Parathyroid adenoma (tissue), 2 donors: Measurements from ENCODE around the gene AKIRIN2.

Source experiments
- H2AFZ ChIP-seq: fragments of 300-600 bp; sonication (generic); one replicate; pipeline ENCODE4 v1.7.0; 2017; ENCODE audit warnings: antibody characterized with exemption, mild to moderate bottlenecking
- H3K27ac ChIP-seq: fragments of 300-600 bp; sonication (generic); one replicate; pipeline ENCODE4 v1.7.0; 2017
- H3K27me3 ChIP-seq: fragments of 300-600 bp; sonication (generic); one replicate; pipeline ENCODE4 v1.7.0; 2017; ENCODE audit warnings: low read length; ENCODE audit not compliant: control insufficient read depth, insufficient read depth
- H3K36me3 ChIP-seq: fragments of 300-600 bp; sonication (generic); one replicate; pipeline ENCODE4 v1.7.0; 2017; ENCODE audit warnings: low read length; ENCODE audit not compliant: control insufficient read depth, insufficient read depth
- H3K4me1 ChIP-seq: fragments of 300-600 bp; sonication (generic); one replicate; pipeline ENCODE4 v1.7.0; 2017; ENCODE audit warnings: control low read depth
- H3K4me2 ChIP-seq: fragments of 300-600 bp; sonication (generic); one replicate; pipeline ENCODE4 v1.7.0; 2017; ENCODE audit warnings: low read length
- H3K4me3 ChIP-seq: fragments of 300-600 bp; sonication (generic); one replicate; pipeline ENCODE4 v1.7.0; 2017; ENCODE audit warnings: low read depth, low read length
- H3K79me2 ChIP-seq: fragments of 300-600 bp; sonication (generic); one replicate; pipeline ENCODE4 v1.7.0; 2017; ENCODE audit warnings: control low read depth
- H3K9ac ChIP-seq: fragments of 300-600 bp; sonication (generic); one replicate; pipeline ENCODE4 v1.7.0; 2017; ENCODE audit warnings: mild to moderate bottlenecking
- H3K9me3 ChIP-seq: fragments of 300-600 bp; sonication (generic); one replicate; pipeline ENCODE4 v1.7.0; 2017; ENCODE audit warnings: low read length; ENCODE audit not compliant: control insufficient read depth
- CTCF ChIP-seq: fragments of 300-600 bp; sonication (generic); IDR thresholded peaks from one replicate; pipeline ENCODE4 v1.7.0; 2017; ENCODE audit warnings: antibody characterized with exemption, mild to moderate bottlenecking
- donor health status: primary hyperparathyroidism.

Gene AKIRIN2

GRCh38 chr6:87645080-87645479 lies 57.0 kb downstream of the AKIRIN2 start:
- no peak overlapping the region for H3K27ac ChIP-seq
- H3K27me3 ChIP-seq = no peaks in the 10 kb centered on the region
- H3K4me2 ChIP-seq = no peak overlapping the region
- no peaks in the 10 kb centered on the region for H3K9me3 ChIP-seq
- H2AFZ ChIP-seq = no peak overlapping the region
- H3K4me3 ChIP-seq = no peak overlapping the region
- H3K9ac ChIP-seq = no peak overlapping the region
- no peaks in the 10 kb centered on the region for H3K36me3 ChIP-seq
- H3K4me1 ChIP-seq = no peaks in the 10 kb centered on the region
- H3K79me2 ChIP-seq = no peaks in the 10 kb centered on the region
- TF ChIP-seq CTCF = no peak

GRCh38 chr6:87641065-87641692 lies 60.9 kb downstream of the AKIRIN2 start:
- Histone ChIP-seq H3K27me3 (no peaks in the 10 kb centered on the region), H3K36me3 (no peaks in the 10 kb centered on the region), H3K9ac (no peak overlapping the region), H2AFZ (no peak overlapping the region), H3K4me3 (no peak overlapping the region), H3K79me2 (no peaks in the 10 kb centered on the region), H3K27ac (no peak overlapping the region), H3K4me2 (no peak overlapping the region), H3K9me3 (no peaks in the 10 kb centered on the region), H3K4me1 (no peaks in the 10 kb centered on the region)
- TF ChIP-seq CTCF = no peak

GRCh38 chr6:87639373-87639772 lies 62.7 kb downstream of the AKIRIN2 start:
- H3K36me3 ChIP-seq = no peaks in the 10 kb centered on the region
- no peak overlapping the region for H3K27ac ChIP-seq
- no peak overlapping the region for H2AFZ ChIP-seq
- TF ChIP-seq CTCF = no peak
- H3K9me3 ChIP-seq = no peaks in the 10 kb centered on the region
- no peak overlapping the region for H3K4me3 ChIP-seq
- no peaks in the 10 kb centered on the region for H3K79me2 ChIP-seq
- no peak overlapping the region for H3K4me2 ChIP-seq
- H3K27me3 ChIP-seq = no peaks in the 10 kb centered on the region
- H3K4me1 ChIP-seq = no peaks in the 10 kb centered on the region
- H3K9ac ChIP-seq = no peak overlapping the region

- no peaks in the 10 kb centered on the region for H3K79me2 ChIP-seq
- H3K4me3 ChIP-seq = no peak overlapping the region
- no peak overlapping the region for H3K4me2 ChIP-seq
- no peaks in the 10 kb centered on the region for H3K36me3 ChIP-seq
- H3K4me1 ChIP-seq = no peaks in the 10 kb centered on the region
- TF ChIP-seq CTCF = no peak
- no peak overlapping the region for H3K27ac ChIP-seq
- no peak overlapping the region for H2AFZ ChIP-seq
- no peak overlapping the region for H3K9ac ChIP-seq
- H3K9me3 ChIP-seq = no peaks in the 10 kb centered on the region
- H3K27me3 ChIP-seq = no peaks in the 10 kb centered on the region
Observed at GRCh38 chr6:87637106-87637505, 64.9 kb downstream of the AKIRIN2 start.

- Histone ChIP-seq H3K9me3 (no peaks in the 10 kb centered on the region), H3K9ac (no peak overlapping the region), H3K79me2 (no peaks in the 10 kb centered on the region), H3K36me3 (no peaks in the 10 kb centered on the region), H3K27ac (no peak overlapping the region), H2AFZ (no peak overlapping the region), H3K27me3 (no peaks in the 10 kb centered on the region), H3K4me1 (no peaks in the 10 kb centered on the region), H3K4me3 (no peak overlapping the region), H3K4me2 (no peak overlapping the region)
- no peak for TF ChIP-seq CTCF
Observed at GRCh38 chr6:87636315-87636714, 65.7 kb downstream of the AKIRIN2 start.
